Mesenteric fat pad (tissue), 1 donor: ENCODE results near the gene DCDC1. TPM values are rescaled to one million over a fixed set of nuclear protein-coding genes. Genes with fewer than 3 reads are reported as not detected.

Source experiments
- DNase-seq: peaks from one replicate; pipeline ENCODE4 v3.0.0-alpha.2; 2020; ENCODE audit warnings: low spot score
- total RNA-seq: library from RNA; stranded (reverse); fragmentation: NEBNext Ultra II Directional; extraction: Animal tissue kit (Norgen Biotek cat#: 25700); gene quantifications from one replicate; pipeline ENCODE4 v1.2.1, GENCODE V29; 2021
- donor health status: DM: yes; HTN: yes; CAD: no.

The DCDC1 gene
- total RNA-seq, 1 donor from 2014 or later, result not detected

- no peak for DNase-seq
Observed at GRCh38 chr11:30917859-30918478, 451.6 kb downstream of the DCDC1 start.

- no peak for DNase-seq
Observed at GRCh38 chr11:30917266-30917665, 452.3 kb downstream of the DCDC1 start.

- DNase-seq, result no peak
Observed at GRCh38 chr11:30916764-30917163, 452.8 kb downstream of the DCDC1 start.

GRCh38 chr11:30914143-30914762 lies 455.3 kb downstream of the DCDC1 start:
- DNase-seq, result no peak

GRCh38 chr11:30911247-30911646 lies 458.3 kb downstream of the DCDC1 start:
- DNase-seq, result no peak

GRCh38 chr11:30908857-30909256 lies 460.7 kb downstream of the DCDC1 start:
- no peak for DNase-seq

- DNase-seq, result no peak
Observed at GRCh38 chr11:30908272-30908671, 461.3 kb downstream of the DCDC1 start.

GRCh38 chr11:30902929-30903328 lies 466.6 kb downstream of the DCDC1 start:
- no peak for DNase-seq

GRCh38 chr11:30895046-30895445 lies 474.5 kb downstream of the DCDC1 start:
- no peak for DNase-seq

GRCh38 chr11:30893318-30893717 lies 476.2 kb downstream of the DCDC1 start:
- no peak for DNase-seq

- DNase-seq, result no peak
Observed at GRCh38 chr11:30889143-30889794, 480.3 kb downstream of the DCDC1 start.

- DNase-seq, result no peak
Observed at GRCh38 chr11:30879322-30880005, 490.1 kb downstream of the DCDC1 start.

GRCh38 chr11:30878400-30878799 lies 491.1 kb downstream of the DCDC1 start:
- DNase-seq, result no peak

GRCh38 chr11:30876663-30877396 lies 492.7 kb downstream of the DCDC1 start:
- no peak for DNase-seq

- DNase-seq, result no peak
Observed at GRCh38 chr11:30876228-30876627, 493.3 kb downstream of the DCDC1 start.

- DNase-seq, result no peak
Observed at GRCh38 chr11:30875806-30876205, 493.7 kb downstream of the DCDC1 start.

- no peak for DNase-seq
Observed at GRCh38 chr11:30873924-30874610, 495.5 kb downstream of the DCDC1 start.

GRCh38 chr11:30868626-30869081 lies 500.9 kb downstream of the DCDC1 start:
- no peak for DNase-seq

- DNase-seq, result no peak
Observed at GRCh38 chr11:30863209-30863608, 506.3 kb downstream of the DCDC1 start.

- no peak for DNase-seq
Observed at GRCh38 chr11:30861531-30861930, 508.0 kb downstream of the DCDC1 start.

GRCh38 chr11:30861064-30861463 lies 508.5 kb downstream of the DCDC1 start:
- no peak for DNase-seq
